Measurements from ENCODE around the gene FCF1. TPM values are rescaled to one million over a fixed set of nuclear protein-coding genes. Genes with fewer than 3 reads are reported as not detected.

The FCF1 gene
- polyA plus RNA-seq, 1 donor from 2014 or later = 39.8 TPM

DNA sequence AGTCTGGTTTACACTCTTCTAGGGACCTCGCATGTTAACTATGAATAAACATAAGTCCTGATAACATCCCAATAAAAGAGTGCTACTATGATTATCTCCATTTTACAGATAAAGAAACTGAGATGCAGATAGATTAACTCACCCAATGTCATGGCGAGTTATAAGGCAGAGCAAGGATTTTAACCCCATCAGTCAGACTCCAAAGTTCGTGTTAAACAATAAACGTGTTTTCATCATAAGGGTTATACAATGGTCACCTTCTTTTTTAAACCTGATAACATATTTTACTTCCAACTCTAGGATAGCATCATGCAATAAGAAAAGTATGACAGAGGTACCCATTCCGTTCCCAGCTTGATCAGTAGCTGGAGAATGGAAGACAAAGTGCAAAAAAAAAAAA is 1.3 kb upstream of the FCF1 start:
- no peaks in the 10 kb centered on the region for H3K27me3 ChIP-seq (ENCODE audit: insufficient read depth, low read depth, low read length)
- no peaks in the 10 kb centered on the region for H3K9me3 ChIP-seq (ENCODE audit: low read length)
- H3K4me2 ChIP-seq (ENCODE audit: low read length) = peak overlapping the region; percentile 92
- peaks cover 62% of the 10 kb centered on the region for H3K79me2 ChIP-seq (replicated peaks; ENCODE audit: insufficient read depth, low read length)
- no peaks in the 10 kb centered on the region for H3K36me3 ChIP-seq (ENCODE audit: insufficient read depth, low read length)
- H2AFZ ChIP-seq (ENCODE audit: low read depth, low read length) = no peak overlapping the region
- H3F3A ChIP-seq (ENCODE audit: insufficient read depth, low read length, poor library complexity, severe bottlenecking) = no peaks in the 10 kb centered on the region
- no peaks in the 10 kb centered on the region for H4K20me1 ChIP-seq (ENCODE audit: insufficient read depth)
- no peaks in the 10 kb centered on the region for H3K9me2 ChIP-seq (ENCODE audit: insufficient read depth, low read length)
- H3K27ac ChIP-seq (ENCODE audit: low read length) = no peak overlapping the region
- TF ChIP-seq EP300 (conservative IDR thresholded peaks at IDR 0.05; ENCODE audit: poor library complexity, severe bottlenecking) = no peak
- TF ChIP-seq MXI1 (conservative IDR thresholded peaks at IDR 0.05; ENCODE audit: poor library complexity, severe bottlenecking) = no peak
- no peak for TF ChIP-seq POLR2AphosphoS5 (IDR thresholded peaks at IDR 0.05)
- no peak for TF ChIP-seq EZH2 (IDR thresholded peaks at IDR 0.05; ENCODE audit: borderline replicate concordance, insufficient read depth, low read length, poor library complexity, severe bottlenecking)
- TF ChIP-seq SMC3 (conservative IDR thresholded peaks at IDR 0.05; ENCODE audit: poor library complexity) = no peak
- TF ChIP-seq, protein P1, sequence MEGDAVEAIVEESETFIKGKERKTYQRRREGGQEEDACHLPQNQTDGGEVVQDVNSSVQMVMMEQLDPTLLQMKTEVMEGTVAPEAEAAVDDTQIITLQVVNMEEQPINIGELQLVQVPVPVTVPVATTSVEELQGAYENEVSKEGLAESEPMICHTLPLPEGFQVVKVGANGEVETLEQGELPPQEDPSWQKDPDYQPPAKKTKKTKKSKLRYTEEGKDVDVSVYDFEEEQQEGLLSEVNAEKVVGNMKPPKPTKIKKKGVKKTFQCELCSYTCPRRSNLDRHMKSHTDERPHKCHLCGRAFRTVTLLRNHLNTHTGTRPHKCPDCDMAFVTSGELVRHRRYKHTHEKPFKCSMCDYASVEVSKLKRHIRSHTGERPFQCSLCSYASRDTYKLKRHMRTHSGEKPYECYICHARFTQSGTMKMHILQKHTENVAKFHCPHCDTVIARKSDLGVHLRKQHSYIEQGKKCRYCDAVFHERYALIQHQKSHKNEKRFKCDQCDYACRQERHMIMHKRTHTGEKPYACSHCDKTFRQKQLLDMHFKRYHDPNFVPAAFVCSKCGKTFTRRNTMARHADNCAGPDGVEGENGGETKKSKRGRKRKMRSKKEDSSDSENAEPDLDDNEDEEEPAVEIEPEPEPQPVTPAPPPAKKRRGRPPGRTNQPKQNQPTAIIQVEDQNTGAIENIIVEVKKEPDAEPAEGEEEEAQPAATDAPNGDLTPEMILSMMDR (IDR thresholded peaks at IDR 0.05; ENCODE audit: poor library complexity, severe bottlenecking) = no peak
- no peak for TF ChIP-seq RAD21 (conservative IDR thresholded peaks at IDR 0.05)
- TF ChIP-seq, protein P2, sequence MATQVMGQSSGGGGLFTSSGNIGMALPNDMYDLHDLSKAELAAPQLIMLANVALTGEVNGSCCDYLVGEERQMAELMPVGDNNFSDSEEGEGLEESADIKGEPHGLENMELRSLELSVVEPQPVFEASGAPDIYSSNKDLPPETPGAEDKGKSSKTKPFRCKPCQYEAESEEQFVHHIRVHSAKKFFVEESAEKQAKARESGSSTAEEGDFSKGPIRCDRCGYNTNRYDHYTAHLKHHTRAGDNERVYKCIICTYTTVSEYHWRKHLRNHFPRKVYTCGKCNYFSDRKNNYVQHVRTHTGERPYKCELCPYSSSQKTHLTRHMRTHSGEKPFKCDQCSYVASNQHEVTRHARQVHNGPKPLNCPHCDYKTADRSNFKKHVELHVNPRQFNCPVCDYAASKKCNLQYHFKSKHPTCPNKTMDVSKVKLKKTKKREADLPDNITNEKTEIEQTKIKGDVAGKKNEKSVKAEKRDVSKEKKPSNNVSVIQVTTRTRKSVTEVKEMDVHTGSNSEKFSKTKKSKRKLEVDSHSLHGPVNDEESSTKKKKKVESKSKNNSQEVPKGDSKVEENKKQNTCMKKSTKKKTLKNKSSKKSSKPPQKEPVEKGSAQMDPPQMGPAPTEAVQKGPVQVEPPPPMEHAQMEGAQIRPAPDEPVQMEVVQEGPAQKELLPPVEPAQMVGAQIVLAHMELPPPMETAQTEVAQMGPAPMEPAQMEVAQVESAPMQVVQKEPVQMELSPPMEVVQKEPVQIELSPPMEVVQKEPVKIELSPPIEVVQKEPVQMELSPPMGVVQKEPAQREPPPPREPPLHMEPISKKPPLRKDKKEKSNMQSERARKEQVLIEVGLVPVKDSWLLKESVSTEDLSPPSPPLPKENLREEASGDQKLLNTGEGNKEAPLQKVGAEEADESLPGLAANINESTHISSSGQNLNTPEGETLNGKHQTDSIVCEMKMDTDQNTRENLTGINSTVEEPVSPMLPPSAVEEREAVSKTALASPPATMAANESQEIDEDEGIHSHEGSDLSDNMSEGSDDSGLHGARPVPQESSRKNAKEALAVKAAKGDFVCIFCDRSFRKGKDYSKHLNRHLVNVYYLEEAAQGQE (IDR thresholded peaks at IDR 0.05; ENCODE audit: borderline replicate concordance) = no peak
- TF ChIP-seq TAF1 (IDR thresholded peaks at IDR 0.05; ENCODE audit: low read depth) = no peak
- H3K4me3 ChIP-seq (ENCODE audit: low read length) = peak overlapping the region; percentile 81
- H3K9ac ChIP-seq (ENCODE audit: low read length) = no peak overlapping the region

DNA sequence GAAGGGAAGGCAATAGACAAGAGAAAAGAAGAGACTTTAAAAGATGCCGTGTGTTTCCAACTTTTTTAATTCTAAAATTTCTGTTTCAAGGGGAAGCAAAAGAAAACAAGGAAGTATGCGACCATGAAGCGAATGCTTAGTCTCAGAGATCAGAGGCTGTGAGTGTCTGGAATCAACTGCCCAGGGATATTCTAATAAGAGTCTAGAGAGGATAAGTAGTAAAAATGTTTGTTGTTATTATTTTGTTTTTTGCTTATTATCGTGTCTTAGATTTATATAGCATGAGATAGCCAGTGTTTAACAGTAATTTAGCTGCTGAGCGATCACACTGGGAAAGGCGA is 421 bp downstream of the FCF1 start:
- Histone ChIP-seq H3K9ac (ENCODE audit: low read length) (peak overlapping the region; percentile 71), H3K4me3 (ENCODE audit: low read length) (peak overlapping the region; percentile 81), H3K9me2 (ENCODE audit: insufficient read depth, low read length) (no peaks in the 10 kb centered on the region), H3K36me3 (ENCODE audit: insufficient read depth, low read length) (no peaks in the 10 kb centered on the region), H3K27me3 (ENCODE audit: insufficient read depth, low read depth, low read length) (no peaks in the 10 kb centered on the region), H3F3A (ENCODE audit: insufficient read depth, low read length, poor library complexity, severe bottlenecking) (no peaks in the 10 kb centered on the region), H3K79me2 (replicated peaks; ENCODE audit: insufficient read depth, low read length) (peaks cover 56% of the 10 kb centered on the region), H4K20me1 (ENCODE audit: insufficient read depth) (no peaks in the 10 kb centered on the region), H3K4me2 (ENCODE audit: low read length) (peak overlapping the region; percentile 60), H3K9me3 (ENCODE audit: low read length) (no peaks in the 10 kb centered on the region), H3K27ac (ENCODE audit: low read length) (peak overlapping the region; percentile 57), H2AFZ (ENCODE audit: low read depth, low read length) (peak overlapping the region; percentile 96)
- no peak for TF ChIP-seq EZH2 (IDR thresholded peaks at IDR 0.05; ENCODE audit: borderline replicate concordance, insufficient read depth, low read length, poor library complexity, severe bottlenecking)
- no peak for TF ChIP-seq POLR2AphosphoS5 (IDR thresholded peaks at IDR 0.05)
- peak; percentile 28 for TF ChIP-seq MXI1 (conservative IDR thresholded peaks at IDR 0.05; ENCODE audit: poor library complexity, severe bottlenecking)

DNA sequence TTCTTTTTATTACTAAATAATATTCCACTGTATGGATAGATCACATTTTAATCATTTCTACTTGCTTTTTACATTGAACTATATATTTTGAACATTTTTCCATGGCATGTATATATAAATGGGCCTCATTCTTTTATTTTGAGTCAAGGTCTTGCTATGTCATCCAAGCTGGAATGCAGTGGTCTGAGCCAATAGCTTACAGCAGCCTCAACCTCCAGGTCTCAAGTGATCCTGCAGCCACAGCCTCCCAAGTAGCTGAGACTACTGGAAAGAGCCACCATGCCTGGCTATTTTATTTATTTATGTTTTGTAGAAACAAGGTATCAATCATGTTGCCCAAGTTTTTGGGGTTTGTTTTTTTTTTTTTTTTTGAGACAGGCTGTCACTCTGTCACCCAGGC is 7.6 kb downstream of the FCF1 start:
- no peaks in the 10 kb centered on the region for H3K36me3 ChIP-seq (ENCODE audit: insufficient read depth, low read length)
- H3K9me3 ChIP-seq (ENCODE audit: low read length) = no peaks in the 10 kb centered on the region
- TF ChIP-seq EZH2 (IDR thresholded peaks at IDR 0.05; ENCODE audit: borderline replicate concordance, insufficient read depth, low read length, poor library complexity, severe bottlenecking) (no peak), MXI1 (conservative IDR thresholded peaks at IDR 0.05; ENCODE audit: poor library complexity, severe bottlenecking) (no peak), RAD21 (conservative IDR thresholded peaks at IDR 0.05) (no peak), TAF1 (IDR thresholded peaks at IDR 0.05; ENCODE audit: low read depth) (no peak)
- H2AFZ ChIP-seq (ENCODE audit: low read depth, low read length) = no peak overlapping the region
- no peak overlapping the region for H3K4me3 ChIP-seq (ENCODE audit: low read length)
- no peaks in the 10 kb centered on the region for H3K27me3 ChIP-seq (ENCODE audit: insufficient read depth, low read depth, low read length)
- H3F3A ChIP-seq (ENCODE audit: insufficient read depth, low read length, poor library complexity, severe bottlenecking) = no peaks in the 10 kb centered on the region
- H3K9me2 ChIP-seq (ENCODE audit: insufficient read depth, low read length) = no peaks in the 10 kb centered on the region
- H3K4me2 ChIP-seq (ENCODE audit: low read length) = no peak overlapping the region
- no peak overlapping the region for H3K9ac ChIP-seq (ENCODE audit: low read length)
- H3K79me2 ChIP-seq (replicated peaks; ENCODE audit: insufficient read depth, low read length) = no peaks in the 10 kb centered on the region
- H4K20me1 ChIP-seq (ENCODE audit: insufficient read depth) = no peaks in the 10 kb centered on the region
- H3K27ac ChIP-seq (ENCODE audit: low read length) = no peak overlapping the region

Data from neural cell (in vitro differentiated cells).